Measurements from ENCODE around the gene RTRAF.

RTRAF gene

GRCh38 chr14:51989293-51990234 lies at the start of gene RTRAF:
TSS of gene RTRAF (plus strand) at chr14:51989546. CDS start at chr14:51989640, 94 bp downstream.
- peak; percentile 31 for FAIRE-seq

GRCh38 chr14:51939755-51940301 lies 49.5 kb upstream of the RTRAF start:
- no peak for FAIRE-seq

- FAIRE-seq, result no peak
These were observed 46.4 kb upstream of the RTRAF start for GRCh38 chr14:51942971-51943370.

GRCh38 chr14:51950007-51950406 lies 39.3 kb upstream of the RTRAF start:
- FAIRE-seq, result no peak

GRCh38 chr14:51951656-51952055 lies 37.7 kb upstream of the RTRAF start:
- no peak for FAIRE-seq

GRCh38 chr14:51954031-51954430 lies 35.3 kb upstream of the RTRAF start:
- no peak for FAIRE-seq

- FAIRE-seq, result no peak
These were observed 34.7 kb upstream of the RTRAF start for GRCh38 chr14:51954657-51955056.

GRCh38 chr14:51957950-51958349 lies 31.4 kb upstream of the RTRAF start:
- FAIRE-seq, result no peak

GRCh38 chr14:51959928-51960327 lies 29.4 kb upstream of the RTRAF start:
- FAIRE-seq, result no peak

- FAIRE-seq, result no peak
These were observed 28.5 kb upstream of the RTRAF start for GRCh38 chr14:51960866-51961265.

GRCh38 chr14:51962711-51963110 lies 26.6 kb upstream of the RTRAF start:
- FAIRE-seq, result no peak

GRCh38 chr14:51963286-51963685 lies 26.1 kb upstream of the RTRAF start:
- FAIRE-seq, result no peak

GRCh38 chr14:51967521-51967920 lies 21.8 kb upstream of the RTRAF start:
- FAIRE-seq, result no peak

- no peak for FAIRE-seq
These were observed 19.4 kb upstream of the RTRAF start for GRCh38 chr14:51969852-51970540.

GRCh38 chr14:51972566-51972965 lies 16.8 kb upstream of the RTRAF start:
- no peak for FAIRE-seq

- FAIRE-seq, result no peak
These were observed 12.3 kb upstream of the RTRAF start for GRCh38 chr14:51977075-51977474.

- FAIRE-seq, result no peak
These were observed 10.7 kb upstream of the RTRAF start for GRCh38 chr14:51978681-51979085.

GRCh38 chr14:51979088-51979709 lies 10.1 kb upstream of the RTRAF start:
- FAIRE-seq, result no peak

GRCh38 chr14:51981218-51981854 lies 8.0 kb upstream of the RTRAF start:
- FAIRE-seq, result no peak

- no peak for FAIRE-seq
These were observed 1.1 kb upstream of the RTRAF start for GRCh38 chr14:51988221-51988620.

- no peak for FAIRE-seq
These were observed 1.1 kb downstream of the RTRAF start for GRCh38 chr14:51990488-51990887.

GRCh38 chr14:51993285-51993920 lies 4.1 kb downstream of the RTRAF start:
- no peak for FAIRE-seq

Data from colon (tissue), 2 donors.